OCI-LY7 (cell line): ENCODE measurements around the gene ZMYND19. TPM values are rescaled to one million over a fixed set of nuclear protein-coding genes. Genes with fewer than 3 reads are reported as not detected.
"Not testable (repeated sequence)": the region's sequence is repeated elsewhere in the genome, so short reads cannot be mapped to it uniquely, and the experiment has no call there.

Experiments
- BruUV-seq: library from RNA; stranded (reverse); fragments of 400-500 nt; replicated peaks from 2 replicates; lab custom pipeline; 2021; lab: Mats Ljungman, UMichigan
- CTCF ChIA-PET: fragments of 300-600 bp; sonication (Branson Sonifier 250); formaldehyde crosslinking; loops from one replicate; lab custom pipeline; 2022; ENCODE audit warnings: antibody characterized with exemption; ENCODE audit not compliant: unreplicated experiment; lab: Charles Lee
- POLR2A ChIA-PET: fragments of 300-600 bp; sonication (Branson Sonifier 250); formaldehyde crosslinking; loops from one replicate; lab custom pipeline; 2022; ENCODE audit warnings: antibody characterized with exemption; lab: Charles Lee
- DNase-seq: peaks from one replicate; pipeline ENCODE4 v3.0.0-alpha.2; 2015; ENCODE audit warnings: low spot score
- H2AFZ ChIP-seq: fragments of 200-600 bp; sonication (generic), shearing (Covaris generic); 2 replicates; pipeline ENCODE4 v1.6.1; 2014; ENCODE audit warnings: mild to moderate bottlenecking, antibody characterized with exemption, low read length, moderate library complexity
- H3K27ac ChIP-seq: fragments of 200-600 bp; sonication (generic); 2 replicates; pipeline ENCODE4 v1.5.1; 2014; ENCODE audit warnings: mixed run types, low read depth, mild to moderate bottlenecking, moderate library complexity, low read length, inconsistent platforms; ENCODE audit not compliant: poor library complexity, severe bottlenecking
- H3K36me3 ChIP-seq: fragments of 200-600 bp; sonication (generic); 2 replicates; pipeline ENCODE4 v1.6.1; 2014; ENCODE audit warnings: mild to moderate bottlenecking, antibody characterized with exemption, low read length, moderate library complexity, mixed read lengths; ENCODE audit not compliant: insufficient read depth
- H3K4me1 ChIP-seq: fragments of 200-600 bp; sonication (generic); 2 replicates; pipeline ENCODE4 v1.5.1; 2014; ENCODE audit warnings: mild to moderate bottlenecking, low read length; ENCODE audit not compliant: insufficient read depth, poor library complexity, severe bottlenecking
- H3K4me2 ChIP-seq: fragments of 200-600 bp; sonication (generic); 2 replicates; pipeline ENCODE4 v1.6.1; 2014; ENCODE audit warnings: mild to moderate bottlenecking, low read length
- H3K4me3 ChIP-seq: fragments of 200-600 bp; sonication (generic); 2 replicates; pipeline ENCODE4 v1.5.1; 2014; ENCODE audit warnings: mild to moderate bottlenecking, low read depth, low read length; ENCODE audit not compliant: poor library complexity, severe bottlenecking
- H3K79me2 ChIP-seq: fragments of 200-600 bp; sonication (generic); 2 replicates; pipeline ENCODE4 v1.6.1; 2016; ENCODE audit warnings: low read depth, mild to moderate bottlenecking, low read length, moderate library complexity, mixed read lengths; ENCODE audit not compliant: insufficient read depth
- H3K9me2 ChIP-seq: fragments of 200-600 bp; sonication (generic); 2 replicates; pipeline ENCODE4 v1.6.1; 2016; ENCODE audit warnings: mild to moderate bottlenecking, low read length, mixed read lengths; ENCODE audit not compliant: insufficient read depth
- H3K9me3 ChIP-seq: fragments of 200-600 bp; sonication (generic); 2 replicates; pipeline ENCODE4 v1.6.1; 2014; ENCODE audit warnings: mild to moderate bottlenecking, mixed run types, low read length, mixed read lengths
- H4K20me1 ChIP-seq: fragments of 200-600 bp; sonication (generic); 2 replicates; pipeline ENCODE4 v1.6.1; 2014; ENCODE audit warnings: mild to moderate bottlenecking, antibody characterized with exemption, low read length, moderate library complexity, mixed read lengths; ENCODE audit not compliant: insufficient read depth
- EZH2phosphoT487 ChIP-seq: fragments of 200-600 bp; sonication (generic); IDR thresholded peaks from 2 replicates; pipeline ENCODE4 v1.6.1; 2018; ENCODE audit warnings: low read depth, borderline replicate concordance, mild to moderate bottlenecking, mixed run types, antibody characterized with exemption, low read length, moderate library complexity, mixed read lengths
- intact Hi-C: fragments of 100-400 bp; cut with micrococcal nuclease; formaldehyde crosslinking; loops from one replicate; pipeline ENCODE4 v1.10.0; 2022; ENCODE audit not compliant: unreplicated experiment
- total RNA-seq, 2 experiments: library from RNA; depleted of rRNA in 1 of 2; stranded (reverse); fragments of >200 nt in 1 of 2; shearing (Covaris generic) in 1 of 2; gene quantifications; 2 replicates each; pipeline ENCODE4 v1.2.3, GENCODE V29; 2014 to 2022
- TF ChIP-seq, protein P1 (sequence below): fragments of 200-600 bp; sonication (generic); conservative IDR thresholded peaks from 2 replicates; pipeline ENCODE4 v1.5.1; 2014; ENCODE audit warnings: mild to moderate bottlenecking, antibody characterized with exemption, low read length, moderate library complexity, mixed read lengths

Gene ZMYND19
- total RNA-seq, 2 experiments from 2014 or later: 48.4 to 65.8 TPM

- no peaks in the 10 kb centered on the region for H3K9me2 ChIP-seq
- BruUV-seq: no TSS peak
Observed at GRCh38 chr9:137540536-137540935, 49.8 kb downstream of the ZMYND19 start.

GRCh38 chr9:137538058-137538457, 52.3 kb downstream of the ZMYND19 start:
- DNase-seq: no peak
- POLR2A ChIA-PET: interaction anchor here (1.1 kb wide), 1 partner anchor 411 kb away, joined by 7 read pairs; no protein-coding TSS in a partner anchor
- H2AFZ ChIP-seq: no peak overlapping the region
- H3K9me3 ChIP-seq: no peaks in the 10 kb centered on the region
- H3K9me2 ChIP-seq: no peaks in the 10 kb centered on the region
- H3K36me3 ChIP-seq: no peaks in the 10 kb centered on the region
- H3K79me2 ChIP-seq: no peaks in the 10 kb centered on the region
- H3K4me2 ChIP-seq: no peak overlapping the region
- no peak overlapping the region for H3K27ac ChIP-seq
- H3K4me3 ChIP-seq: no peak overlapping the region
- CTCF ChIA-PET: no interaction called here
- no TSS peak for BruUV-seq
- intact Hi-C loops: no loop called here
- H3K4me1 ChIP-seq: peaks cover 20% of the 10 kb centered on the region
- no peak for TF ChIP-seq EZH2phosphoT487
- TF ChIP-seq, protein P1, sequence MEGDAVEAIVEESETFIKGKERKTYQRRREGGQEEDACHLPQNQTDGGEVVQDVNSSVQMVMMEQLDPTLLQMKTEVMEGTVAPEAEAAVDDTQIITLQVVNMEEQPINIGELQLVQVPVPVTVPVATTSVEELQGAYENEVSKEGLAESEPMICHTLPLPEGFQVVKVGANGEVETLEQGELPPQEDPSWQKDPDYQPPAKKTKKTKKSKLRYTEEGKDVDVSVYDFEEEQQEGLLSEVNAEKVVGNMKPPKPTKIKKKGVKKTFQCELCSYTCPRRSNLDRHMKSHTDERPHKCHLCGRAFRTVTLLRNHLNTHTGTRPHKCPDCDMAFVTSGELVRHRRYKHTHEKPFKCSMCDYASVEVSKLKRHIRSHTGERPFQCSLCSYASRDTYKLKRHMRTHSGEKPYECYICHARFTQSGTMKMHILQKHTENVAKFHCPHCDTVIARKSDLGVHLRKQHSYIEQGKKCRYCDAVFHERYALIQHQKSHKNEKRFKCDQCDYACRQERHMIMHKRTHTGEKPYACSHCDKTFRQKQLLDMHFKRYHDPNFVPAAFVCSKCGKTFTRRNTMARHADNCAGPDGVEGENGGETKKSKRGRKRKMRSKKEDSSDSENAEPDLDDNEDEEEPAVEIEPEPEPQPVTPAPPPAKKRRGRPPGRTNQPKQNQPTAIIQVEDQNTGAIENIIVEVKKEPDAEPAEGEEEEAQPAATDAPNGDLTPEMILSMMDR: no peak
- H4K20me1 ChIP-seq: no peaks in the 10 kb centered on the region

More at GRCh38 chr9:137540536-137540935, 49.8 kb downstream of the ZMYND19 start:
- intact Hi-C loops: no loop called here
- Histone ChIP-seq H3K79me2 (no peaks in the 10 kb centered on the region), H3K4me2 (no peak overlapping the region), H3K4me1 (peaks cover 12% of the 10 kb centered on the region), H3K4me3 (no peak overlapping the region), H3K36me3 (no peaks in the 10 kb centered on the region), H3K27ac (no peak overlapping the region), H3K9me3 (no peaks in the 10 kb centered on the region), H2AFZ (no peak overlapping the region), H4K20me1 (0 out of 2 replicates have a peak, but pooled peaks cover 3% of the 10 kb centered on the region)
- CTCF ChIA-PET: no interaction called here
- TF ChIP-seq, protein P1: no peak
- no peak for TF ChIP-seq EZH2phosphoT487
- POLR2A ChIA-PET: no interaction called here
- no peak for DNase-seq

DNA sequence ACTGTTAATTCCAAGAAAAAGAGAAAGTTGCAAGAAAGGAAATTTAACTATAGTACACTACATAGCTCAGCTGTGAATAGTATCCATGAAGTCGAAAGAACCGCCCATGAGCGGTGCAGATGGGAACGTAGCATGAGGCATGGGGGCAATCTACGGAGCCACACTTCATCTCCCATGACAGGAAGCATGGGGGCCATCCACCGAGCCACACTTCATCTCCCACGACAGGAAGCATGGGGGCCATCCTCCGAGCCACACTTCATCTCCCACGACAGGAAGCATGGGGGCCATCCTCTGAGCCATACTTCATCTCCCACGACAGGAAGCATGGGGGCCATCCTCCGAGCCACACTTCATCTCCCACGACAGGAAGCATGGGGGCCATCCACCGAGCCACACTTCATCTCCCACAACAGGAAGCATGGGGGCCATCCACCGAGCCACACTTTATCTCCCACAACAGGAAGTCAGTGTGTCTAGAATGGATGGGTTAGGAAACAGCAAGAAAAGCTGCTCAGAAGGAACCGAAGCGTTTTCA, 53.6 kb downstream of the ZMYND19 start:
- H3K9me2 ChIP-seq, H3K27ac ChIP-seq, H3K9me3 ChIP-seq, DNase-seq, intact Hi-C loops, BruUV-seq, H3K36me3 ChIP-seq, H4K20me1 ChIP-seq, H3K79me2 ChIP-seq, H2AFZ ChIP-seq, H3K4me3 ChIP-seq, CTCF ChIA-PET: not testable (repeated sequence)
- H3K4me1 ChIP-seq: peaks cover 20% of the 10 kb centered on the region
- POLR2A ChIA-PET: interaction anchor here (0.6 kb wide), 1 partner anchor 218 kb away, joined by 3 read pairs; no protein-coding TSS in a partner anchor
- H3K4me2 ChIP-seq: peak overlapping the region; percentile 29; the same call in 1 of the 2 replicates
